ENCODE measurements around the gene FYB1.

The FYB1 gene

GRCh38 chr5:39099831-39100230, 119.5 kb downstream of the FYB1 start:
- no peak for TF ChIP-seq CTCF (IDR thresholded peaks at IDR 0.05)
- Histone ChIP-seq H3K27ac (no peak overlapping the region), H3K4me3 (no peak overlapping the region)
- DNase-seq (ENCODE audit: low spot score), result no peak

GRCh38 chr5:39093352-39093751, 126.0 kb downstream of the FYB1 start:
- Histone ChIP-seq H3K4me3 (no peak overlapping the region), H3K27ac (no peak overlapping the region)
- DNase-seq (ENCODE audit: low spot score), result no peak
- TF ChIP-seq CTCF (IDR thresholded peaks at IDR 0.05), result no peak

- no peak for TF ChIP-seq CTCF (IDR thresholded peaks at IDR 0.05)
- DNase-seq (ENCODE audit: low spot score), result no peak
- no peak overlapping the region for H3K27ac ChIP-seq
- no peak overlapping the region for H3K4me3 ChIP-seq
Observed at GRCh38 chr5:39092581-39093351, 126.6 kb downstream of the FYB1 start.

- DNase-seq (ENCODE audit: low spot score), result no peak
- TF ChIP-seq CTCF (IDR thresholded peaks at IDR 0.05), result no peak
- Histone ChIP-seq H3K4me3 (no peak overlapping the region), H3K27ac (no peak overlapping the region)
Observed at GRCh38 chr5:39091940-39092580, 127.3 kb downstream of the FYB1 start.

- no peak for TF ChIP-seq CTCF (IDR thresholded peaks at IDR 0.05)
- no peak for DNase-seq (ENCODE audit: low spot score)
- Histone ChIP-seq H3K27ac (no peak overlapping the region), H3K4me3 (no peak overlapping the region)
Observed at GRCh38 chr5:39083968-39084367, 135.4 kb downstream of the FYB1 start.

- Histone ChIP-seq H3K27ac (no peak overlapping the region), H3K4me3 (no peak overlapping the region)
- no peak for DNase-seq (ENCODE audit: low spot score)
- no peak for TF ChIP-seq CTCF (IDR thresholded peaks at IDR 0.05)
Observed at GRCh38 chr5:39082995-39083394, 136.4 kb downstream of the FYB1 start.

Data from coronary artery (tissue), 2 donors.